Measurements from ENCODE around the gene CEP170B. TPM values are rescaled to one million over a fixed set of nuclear protein-coding genes. Genes with fewer than 3 reads are reported as not detected.

CEP170B gene
- total and polyA plus RNA-seq, 9 of the 15 experiments (the other 6 are each of a cell fraction or from before 2014, with no cell fraction given): 0.01 to 10.2 (median 2.2) TPM

DNA sequence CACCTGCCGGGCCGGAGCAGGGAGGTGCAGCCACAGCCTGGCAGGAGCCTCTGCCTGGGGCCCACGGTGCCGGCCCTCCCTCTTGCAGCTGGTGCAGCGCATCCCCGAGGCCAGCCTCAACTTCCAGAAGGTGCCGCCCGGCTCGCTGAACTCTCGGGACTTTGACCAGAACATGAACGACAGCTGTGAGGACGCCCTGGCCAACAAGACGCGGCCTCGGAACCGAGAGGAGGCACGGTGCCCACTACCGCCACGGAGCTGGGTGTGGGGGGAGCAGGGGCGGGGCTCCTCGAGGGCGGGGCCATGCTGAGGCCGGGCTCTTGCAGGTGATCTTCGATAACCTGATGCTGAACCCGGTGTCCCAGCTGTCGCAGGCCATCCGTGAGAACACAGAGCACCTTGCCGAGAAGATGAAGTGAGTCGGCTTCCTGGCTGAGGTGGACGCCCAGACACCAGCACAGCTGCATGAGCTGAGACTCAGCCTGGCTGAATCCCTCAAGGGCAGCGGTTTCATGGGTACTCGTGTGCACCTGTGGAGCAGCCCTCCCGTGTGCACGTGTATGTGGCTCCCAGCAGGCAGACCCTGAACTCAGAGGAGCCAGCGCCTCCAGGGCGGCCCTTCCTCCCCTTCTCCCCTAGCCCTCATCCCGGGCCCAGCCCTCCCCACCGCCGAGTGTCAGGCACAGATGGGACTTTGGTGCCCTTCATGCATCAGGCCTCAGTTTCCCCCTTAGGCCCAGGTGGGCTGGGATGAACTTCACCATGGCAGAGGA is 28.6 kb downstream of the CEP170B start:
- Histone ChIP-seq H3K27me3 (ENCODE audit: control insufficient read depth in 2 of 2, insufficient read depth in 2 of 2, low read length in 2 of 2) (no peaks in the 10 kb centered on the region), H3K27ac (ENCODE audit: extremely low read depth, low read depth, low read length) (no peak overlapping the region), H2AFZ (ENCODE audit: low read depth, low read length) (no peak overlapping the region), H3K79me2 (ENCODE audit: control insufficient read depth, insufficient read depth, low read length) (no peaks in the 10 kb centered on the region), H3K36me3 (ENCODE audit: control insufficient read depth, insufficient read depth, low read length) (no peaks in the 10 kb centered on the region), H3K4me2 (ENCODE audit: insufficient read depth, low read length) (no peak overlapping the region), H3K4me3 (no peak overlapping the region), H4K20me1 (replicated peaks; ENCODE audit: control insufficient read depth, insufficient read depth, low read length) (no peaks in the 10 kb centered on the region), H3K9ac (ENCODE audit: insufficient read depth in 1 of 2, low read depth in 2 of 2, low read length in 2 of 2) (peak overlapping the region in 1 of 2 experiments; percentile 55; a peak in 1 of 4 replicates), H3K9me1 (ENCODE audit: control insufficient read depth, insufficient read depth, low read length) (no peaks in the 10 kb centered on the region), H3K9me3 (replicated peaks; ENCODE audit: control insufficient read depth, insufficient read depth, low read depth, low read length) (no peaks in the 10 kb centered on the region), H3K4me1 (replicated peaks in 1 of 2; ENCODE audit: control insufficient read depth in 2 of 2, insufficient read depth in 2 of 2, low read length in 2 of 2) (peaks cover 0 to 68% of the 10 kb centered on the region in 2 experiments; a peak in 2 of 5 replicates)
- no TSS peak for BruUV-seq (replicated peaks)
- ChIA-PET CTCF (ENCODE audit: low intra/inter-chr PET ratio) (no interaction called here), POLR2A (interaction anchor here (0.7 to 0.9 kb wide), 2 partner anchors 22 to 141 kb away, joined by 3 read pairs; partner anchors contain the start of gene SIVA1)
- intact Hi-C loops (cut with micrococcal nuclease) (no loop called here), in situ Hi-C loops (cut with MboI) (no loop called here)
- no peak for FAIRE-seq
- TF ChIP-seq JUND (IDR thresholded peaks at IDR 0.05; ENCODE audit: borderline replicate concordance, low read depth, low read length) (no peak), JUND (tag; IDR thresholded peaks at IDR 0.05; ENCODE audit: borderline replicate concordance, low read depth, low read length) (no peak), ZNF644 (tag; IDR thresholded peaks at IDR 0.05; ENCODE audit: low read depth) (no peak)
- TF ChIP-seq, protein P1, sequence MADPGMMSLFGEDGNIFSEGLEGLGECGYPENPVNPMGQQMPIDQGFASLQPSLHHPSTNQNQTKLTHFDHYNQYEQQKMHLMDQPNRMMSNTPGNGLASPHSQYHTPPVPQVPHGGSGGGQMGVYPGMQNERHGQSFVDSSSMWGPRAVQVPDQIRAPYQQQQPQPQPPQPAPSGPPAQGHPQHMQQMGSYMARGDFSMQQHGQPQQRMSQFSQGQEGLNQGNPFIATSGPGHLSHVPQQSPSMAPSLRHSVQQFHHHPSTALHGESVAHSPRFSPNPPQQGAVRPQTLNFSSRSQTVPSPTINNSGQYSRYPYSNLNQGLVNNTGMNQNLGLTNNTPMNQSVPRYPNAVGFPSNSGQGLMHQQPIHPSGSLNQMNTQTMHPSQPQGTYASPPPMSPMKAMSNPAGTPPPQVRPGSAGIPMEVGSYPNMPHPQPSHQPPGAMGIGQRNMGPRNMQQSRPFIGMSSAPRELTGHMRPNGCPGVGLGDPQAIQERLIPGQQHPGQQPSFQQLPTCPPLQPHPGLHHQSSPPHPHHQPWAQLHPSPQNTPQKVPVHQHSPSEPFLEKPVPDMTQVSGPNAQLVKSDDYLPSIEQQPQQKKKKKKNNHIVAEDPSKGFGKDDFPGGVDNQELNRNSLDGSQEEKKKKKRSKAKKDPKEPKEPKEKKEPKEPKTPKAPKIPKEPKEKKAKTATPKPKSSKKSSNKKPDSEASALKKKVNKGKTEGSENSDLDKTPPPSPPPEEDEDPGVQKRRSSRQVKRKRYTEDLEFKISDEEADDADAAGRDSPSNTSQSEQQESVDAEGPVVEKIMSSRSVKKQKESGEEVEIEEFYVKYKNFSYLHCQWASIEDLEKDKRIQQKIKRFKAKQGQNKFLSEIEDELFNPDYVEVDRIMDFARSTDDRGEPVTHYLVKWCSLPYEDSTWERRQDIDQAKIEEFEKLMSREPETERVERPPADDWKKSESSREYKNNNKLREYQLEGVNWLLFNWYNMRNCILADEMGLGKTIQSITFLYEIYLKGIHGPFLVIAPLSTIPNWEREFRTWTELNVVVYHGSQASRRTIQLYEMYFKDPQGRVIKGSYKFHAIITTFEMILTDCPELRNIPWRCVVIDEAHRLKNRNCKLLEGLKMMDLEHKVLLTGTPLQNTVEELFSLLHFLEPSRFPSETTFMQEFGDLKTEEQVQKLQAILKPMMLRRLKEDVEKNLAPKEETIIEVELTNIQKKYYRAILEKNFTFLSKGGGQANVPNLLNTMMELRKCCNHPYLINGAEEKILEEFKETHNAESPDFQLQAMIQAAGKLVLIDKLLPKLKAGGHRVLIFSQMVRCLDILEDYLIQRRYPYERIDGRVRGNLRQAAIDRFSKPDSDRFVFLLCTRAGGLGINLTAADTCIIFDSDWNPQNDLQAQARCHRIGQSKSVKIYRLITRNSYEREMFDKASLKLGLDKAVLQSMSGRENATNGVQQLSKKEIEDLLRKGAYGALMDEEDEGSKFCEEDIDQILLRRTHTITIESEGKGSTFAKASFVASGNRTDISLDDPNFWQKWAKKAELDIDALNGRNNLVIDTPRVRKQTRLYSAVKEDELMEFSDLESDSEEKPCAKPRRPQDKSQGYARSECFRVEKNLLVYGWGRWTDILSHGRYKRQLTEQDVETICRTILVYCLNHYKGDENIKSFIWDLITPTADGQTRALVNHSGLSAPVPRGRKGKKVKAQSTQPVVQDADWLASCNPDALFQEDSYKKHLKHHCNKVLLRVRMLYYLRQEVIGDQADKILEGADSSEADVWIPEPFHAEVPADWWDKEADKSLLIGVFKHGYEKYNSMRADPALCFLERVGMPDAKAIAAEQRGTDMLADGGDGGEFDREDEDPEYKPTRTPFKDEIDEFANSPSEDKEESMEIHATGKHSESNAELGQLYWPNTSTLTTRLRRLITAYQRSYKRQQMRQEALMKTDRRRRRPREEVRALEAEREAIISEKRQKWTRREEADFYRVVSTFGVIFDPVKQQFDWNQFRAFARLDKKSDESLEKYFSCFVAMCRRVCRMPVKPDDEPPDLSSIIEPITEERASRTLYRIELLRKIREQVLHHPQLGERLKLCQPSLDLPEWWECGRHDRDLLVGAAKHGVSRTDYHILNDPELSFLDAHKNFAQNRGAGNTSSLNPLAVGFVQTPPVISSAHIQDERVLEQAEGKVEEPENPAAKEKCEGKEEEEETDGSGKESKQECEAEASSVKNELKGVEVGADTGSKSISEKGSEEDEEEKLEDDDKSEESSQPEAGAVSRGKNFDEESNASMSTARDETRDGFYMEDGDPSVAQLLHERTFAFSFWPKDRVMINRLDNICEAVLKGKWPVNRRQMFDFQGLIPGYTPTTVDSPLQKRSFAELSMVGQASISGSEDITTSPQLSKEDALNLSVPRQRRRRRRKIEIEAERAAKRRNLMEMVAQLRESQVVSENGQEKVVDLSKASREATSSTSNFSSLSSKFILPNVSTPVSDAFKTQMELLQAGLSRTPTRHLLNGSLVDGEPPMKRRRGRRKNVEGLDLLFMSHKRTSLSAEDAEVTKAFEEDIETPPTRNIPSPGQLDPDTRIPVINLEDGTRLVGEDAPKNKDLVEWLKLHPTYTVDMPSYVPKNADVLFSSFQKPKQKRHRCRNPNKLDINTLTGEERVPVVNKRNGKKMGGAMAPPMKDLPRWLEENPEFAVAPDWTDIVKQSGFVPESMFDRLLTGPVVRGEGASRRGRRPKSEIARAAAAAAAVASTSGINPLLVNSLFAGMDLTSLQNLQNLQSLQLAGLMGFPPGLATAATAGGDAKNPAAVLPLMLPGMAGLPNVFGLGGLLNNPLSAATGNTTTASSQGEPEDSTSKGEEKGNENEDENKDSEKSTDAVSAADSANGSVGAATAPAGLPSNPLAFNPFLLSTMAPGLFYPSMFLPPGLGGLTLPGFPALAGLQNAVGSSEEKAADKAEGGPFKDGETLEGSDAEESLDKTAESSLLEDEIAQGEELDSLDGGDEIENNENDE (IDR thresholded peaks at IDR 0.05; ENCODE audit: low read depth, low read length): no peak
- TF ChIP-seq, protein P2, sequence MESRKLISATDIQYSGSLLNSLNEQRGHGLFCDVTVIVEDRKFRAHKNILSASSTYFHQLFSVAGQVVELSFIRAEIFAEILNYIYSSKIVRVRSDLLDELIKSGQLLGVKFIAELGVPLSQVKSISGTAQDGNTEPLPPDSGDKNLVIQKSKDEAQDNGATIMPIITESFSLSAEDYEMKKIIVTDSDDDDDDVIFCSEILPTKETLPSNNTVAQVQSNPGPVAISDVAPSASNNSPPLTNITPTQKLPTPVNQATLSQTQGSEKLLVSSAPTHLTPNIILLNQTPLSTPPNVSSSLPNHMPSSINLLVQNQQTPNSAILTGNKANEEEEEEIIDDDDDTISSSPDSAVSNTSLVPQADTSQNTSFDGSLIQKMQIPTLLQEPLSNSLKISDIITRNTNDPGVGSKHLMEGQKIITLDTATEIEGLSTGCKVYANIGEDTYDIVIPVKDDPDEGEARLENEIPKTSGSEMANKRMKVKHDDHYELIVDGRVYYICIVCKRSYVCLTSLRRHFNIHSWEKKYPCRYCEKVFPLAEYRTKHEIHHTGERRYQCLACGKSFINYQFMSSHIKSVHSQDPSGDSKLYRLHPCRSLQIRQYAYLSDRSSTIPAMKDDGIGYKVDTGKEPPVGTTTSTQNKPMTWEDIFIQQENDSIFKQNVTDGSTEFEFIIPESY (CRISPR knock-in tag; IDR thresholded peaks at IDR 0.05): 0 out of 2 replicates have a peak, but pooled peaks have one; percentile 18
- no peak for ATAC-seq
- peak in 1 of 4 experiments; percentile 33 for DNase-seq (ENCODE audit: extremely low read depth in 1 of 4, low spot score in 3 of 4)
- WGBS (ENCODE audit: insufficient coverage, low coverage, missing lambda C conversion rate): 75% methylated on average over 8 of the region's 39 CpGs

Measured in K562 (cell line).